Measurements from ENCODE around the gene TECPR1.

TECPR1 gene

GRCh38 chr7:98286701-98287485 lies 34.9 kb upstream of the TECPR1 start:
- peak overlapping the region; percentile 97 for H3K27ac ChIP-seq
- TF ChIP-seq, protein P1, sequence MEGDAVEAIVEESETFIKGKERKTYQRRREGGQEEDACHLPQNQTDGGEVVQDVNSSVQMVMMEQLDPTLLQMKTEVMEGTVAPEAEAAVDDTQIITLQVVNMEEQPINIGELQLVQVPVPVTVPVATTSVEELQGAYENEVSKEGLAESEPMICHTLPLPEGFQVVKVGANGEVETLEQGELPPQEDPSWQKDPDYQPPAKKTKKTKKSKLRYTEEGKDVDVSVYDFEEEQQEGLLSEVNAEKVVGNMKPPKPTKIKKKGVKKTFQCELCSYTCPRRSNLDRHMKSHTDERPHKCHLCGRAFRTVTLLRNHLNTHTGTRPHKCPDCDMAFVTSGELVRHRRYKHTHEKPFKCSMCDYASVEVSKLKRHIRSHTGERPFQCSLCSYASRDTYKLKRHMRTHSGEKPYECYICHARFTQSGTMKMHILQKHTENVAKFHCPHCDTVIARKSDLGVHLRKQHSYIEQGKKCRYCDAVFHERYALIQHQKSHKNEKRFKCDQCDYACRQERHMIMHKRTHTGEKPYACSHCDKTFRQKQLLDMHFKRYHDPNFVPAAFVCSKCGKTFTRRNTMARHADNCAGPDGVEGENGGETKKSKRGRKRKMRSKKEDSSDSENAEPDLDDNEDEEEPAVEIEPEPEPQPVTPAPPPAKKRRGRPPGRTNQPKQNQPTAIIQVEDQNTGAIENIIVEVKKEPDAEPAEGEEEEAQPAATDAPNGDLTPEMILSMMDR (conservative IDR thresholded peaks at IDR 0.05), result no peak

GRCh38 chr7:98286093-98286539 lies 34.1 kb upstream of the TECPR1 start:
- H3K27ac ChIP-seq, result peak overlapping the region; percentile 97
- TF ChIP-seq, protein P1 (conservative IDR thresholded peaks at IDR 0.05), result no peak

DNA sequence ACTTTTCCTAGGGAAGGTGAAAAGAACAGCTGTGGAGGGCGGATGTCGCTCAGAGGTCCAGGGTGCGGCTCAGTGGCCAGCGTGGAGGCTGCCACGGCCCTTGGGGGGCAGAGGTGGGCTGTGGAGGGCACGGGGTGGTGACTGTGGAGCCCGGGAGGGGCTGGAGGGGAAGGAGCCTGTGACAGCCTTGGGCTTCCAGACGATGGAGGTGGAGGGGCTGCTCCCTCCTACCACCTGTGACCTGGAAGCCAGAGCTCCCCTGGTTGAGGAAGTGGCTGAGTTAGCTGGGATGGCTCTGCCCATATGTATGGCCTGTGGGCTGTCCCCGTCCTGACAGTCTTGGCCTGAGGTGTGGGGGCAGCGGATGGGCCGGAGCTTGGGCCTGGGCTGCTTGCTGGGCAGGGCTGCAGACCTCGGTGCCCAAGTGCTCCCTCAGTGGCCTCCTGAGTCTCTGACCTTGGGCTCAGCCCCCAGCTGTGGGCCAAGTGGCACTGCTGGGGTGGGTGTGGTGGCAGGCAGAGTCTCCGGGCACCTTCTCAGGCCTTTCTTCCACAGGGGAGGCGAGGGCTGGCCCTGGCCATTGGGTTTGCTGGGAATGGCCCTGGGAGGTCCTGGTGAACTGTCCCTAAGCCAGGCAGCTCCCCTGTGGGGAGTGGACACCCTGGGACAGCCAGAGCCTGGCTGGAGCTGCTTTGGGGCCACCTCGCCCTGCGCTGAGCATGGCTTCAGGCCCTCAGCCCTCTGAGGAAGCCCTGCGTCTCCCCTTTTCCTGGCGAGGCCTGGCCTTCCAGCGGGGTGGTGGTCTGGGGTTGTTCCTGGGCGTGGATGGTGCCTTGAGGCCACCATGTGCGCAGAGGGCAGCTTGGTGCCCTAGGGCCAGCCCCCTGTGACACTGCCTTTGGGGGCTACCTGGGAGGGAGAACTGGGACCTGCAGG lies 33.4 kb upstream of the TECPR1 start:
- H3K27ac ChIP-seq, result peak overlapping the region; percentile 97
- TF ChIP-seq, protein P1 (conservative IDR thresholded peaks at IDR 0.05), result no peak

- H3K27ac ChIP-seq, result peak overlapping the region; percentile 97
- TF ChIP-seq, protein P1 (conservative IDR thresholded peaks at IDR 0.05), result no peak
These were observed 32.5 kb upstream of the TECPR1 start for GRCh38 chr7:98284335-98285036.

- H3K27ac ChIP-seq, result peak overlapping the region; percentile 97
- TF ChIP-seq, protein P1 (conservative IDR thresholded peaks at IDR 0.05), result no peak
These were observed 31.8 kb upstream of the TECPR1 start for GRCh38 chr7:98283887-98284222.

GRCh38 chr7:98283127-98283886 lies 31.3 kb upstream of the TECPR1 start:
- H3K27ac ChIP-seq, result peak overlapping the region; percentile 97
- TF ChIP-seq, protein P1 (conservative IDR thresholded peaks at IDR 0.05), result no peak

Measured in VCaP (cell line).